Measurements from ENCODE around the gene CCDC57. TPM values are rescaled to one million over a fixed set of nuclear protein-coding genes. Genes with fewer than 3 reads are reported as not detected.

Gene CCDC57
- total and polyA plus RNA-seq, 2 of the 8 experiments (the other 6 are each of a cell fraction or from before 2014, with no cell fraction given): 8.4 to 12.9 TPM

DNA sequence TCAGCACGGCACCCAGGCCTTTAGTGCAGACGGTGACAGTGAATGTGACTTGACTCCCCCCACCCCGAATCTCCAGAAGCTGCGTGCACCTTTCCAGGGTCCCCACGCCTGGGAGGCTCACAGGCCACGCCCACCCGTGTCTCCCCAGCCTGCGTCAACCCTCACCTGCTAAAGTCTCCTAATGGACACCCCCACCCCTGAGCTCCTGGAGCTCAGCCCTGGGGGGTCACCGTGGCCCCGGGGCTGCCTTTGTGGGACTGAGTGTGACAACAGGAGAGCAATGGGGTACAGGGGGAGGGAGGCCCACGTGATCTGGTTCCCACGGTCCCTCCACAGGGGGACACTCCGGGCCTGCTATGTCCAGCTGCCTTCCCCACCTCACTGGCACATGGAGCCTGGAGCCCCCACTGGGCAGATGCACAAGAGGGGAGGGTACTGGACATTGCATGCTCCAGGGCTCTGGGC lies 107.2 kb downstream of the CCDC57 start:
- POLR2A ChIA-PET (ENCODE audit: partially characterized antibody): interaction anchor here (0.8 to 2.7 kb wide), 9 partner anchors 10 to 178 kb away, joined by 3 to 13 read pairs (median 4); partner anchors contain the start of genes CENPX, MAFG and RAC3
- peaks cover 0 to 55% (median 46%) of the 10 kb centered on the region in 4 experiments; a peak in 6 of 7 replicates for H3K4me1 ChIP-seq (replicated peaks in 1 of 4; ENCODE audit: control insufficient read depth in 3 of 4, insufficient read depth in 4 of 4, low read length in 3 of 4)
- no peaks in the 10 kb centered on the region for H3K27me3 ChIP-seq (replicated peaks in 1 of 4; ENCODE audit: control insufficient read depth in 3 of 4, extremely low read depth in 1 of 4, insufficient read depth in 3 of 4, low read length in 3 of 4)
- H3K27ac ChIP-seq (ENCODE audit: low read depth, low read length): no peak overlapping the region
- H4K8ac ChIP-seq (ENCODE audit: extremely low read depth, insufficient read depth, low read length): no peak overlapping the region
- H3K79me2 ChIP-seq (ENCODE audit: control insufficient read depth in 1 of 2, insufficient read depth in 2 of 2, low read length in 2 of 2): no peaks in the 10 kb centered on the region
- WGBS, 2 experiments (ENCODE audit: extremely low coverage in 1 of 2, insufficient coverage in 1 of 2, insufficient read length in 1 of 2, insufficient replicate concordance in 2 of 2, low coverage in 1 of 2, low lambda C conversion rate in 2 of 2, missing lambda C conversion rate in 1 of 2): 87% methylated on average over 12 of the region's 13 CpGs; no CpG with 5 or more reads in 1 of the 2 experiments
- H3K23me2 ChIP-seq (ENCODE audit: low read depth, low read length): no peaks in the 10 kb centered on the region
- no peak overlapping the region; the same call in 1 of the 2 replicates for H3K18ac ChIP-seq (ENCODE audit: extremely low read depth, low read length)
- no peak overlapping the region for H3K14ac ChIP-seq (ENCODE audit: insufficient read length)
- peaks cover 0 to 2% of the 10 kb centered on the region in 2 experiments for H4K20me1 ChIP-seq (replicated peaks in 1 of 2; ENCODE audit: control insufficient read depth in 1 of 2, insufficient read depth in 2 of 2, low read length in 2 of 2)
- FAIRE-seq (no peak), DNase-seq (ENCODE audit: low read depth in 1 of 2, low spot score in 2 of 2) (peak in 1 of 2 experiments; percentile 47)
- 0 out of 4 replicates have a peak overlapping the region, but pooled peaks have one; percentile 2 to 28 for H3K4me2 ChIP-seq (ENCODE audit: insufficient read depth in 1 of 2, low read depth in 2 of 2, low read length in 2 of 2)
- no peak for TF ChIP-seq PHF8 (conservative IDR thresholded peaks at IDR 0.05; ENCODE audit: low read depth, low read length)
- TF ChIP-seq, protein P1, sequence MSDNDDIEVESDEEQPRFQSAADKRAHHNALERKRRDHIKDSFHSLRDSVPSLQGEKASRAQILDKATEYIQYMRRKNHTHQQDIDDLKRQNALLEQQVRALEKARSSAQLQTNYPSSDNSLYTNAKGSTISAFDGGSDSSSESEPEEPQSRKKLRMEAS (IDR thresholded peaks at IDR 0.05): no peak
- no peak for TF ChIP-seq KDM5A (IDR thresholded peaks at IDR 0.05; ENCODE audit: low read length)
- TF ChIP-seq TAF1 (IDR thresholded peaks at IDR 0.05; ENCODE audit: low read depth, low read length): no peak
- TF ChIP-seq EZH2 (IDR thresholded peaks at IDR 0.05; ENCODE audit: low read depth, low read length, severe bottlenecking): no peak
- no peak for TF ChIP-seq RFX5 (IDR thresholded peaks at IDR 0.05; ENCODE audit: borderline replicate concordance, low read depth, low read length)
- no peak for TF ChIP-seq HDAC6 (IDR thresholded peaks at IDR 0.05; ENCODE audit: low read depth, low read length)
- TF ChIP-seq CBX5 (IDR thresholded peaks at IDR 0.05; ENCODE audit: low read depth, low read length): no peak
- no peak for TF ChIP-seq SIX5 (IDR thresholded peaks at IDR 0.05; ENCODE audit: low read depth, low read length)
- no peak for TF ChIP-seq MAFK (IDR thresholded peaks at IDR 0.05; ENCODE audit: low read depth, low read length)
- TF ChIP-seq JUN (IDR thresholded peaks at IDR 0.05; ENCODE audit: low read depth, low read length): no peak
- 0 out of 2 replicates have a peak overlapping the region, but pooled peaks have one; percentile 93 for H2BK15ac ChIP-seq (ENCODE audit: low read length)
- peak overlapping the region; percentile 81; the same call in 1 of the 2 replicates for H2BK12ac ChIP-seq (ENCODE audit: low read depth, low read length)
- no peak overlapping the region for H2AFZ ChIP-seq (ENCODE audit: low read length)
- 0 out of 2 replicates have a peak overlapping the region, but pooled peaks have one; percentile 57 for H2BK5ac ChIP-seq (ENCODE audit: low read depth, low read length)
- no peak overlapping the region for H3K4ac ChIP-seq (replicated peaks; ENCODE audit: insufficient read length, low read depth, low read length)
- CTCF ChIA-PET (ENCODE audit: partially characterized antibody): interaction anchor here (0.6 to 6.5 kb wide), 13 partner anchors 10 to 101 kb away, joined by 3 to 61 read pairs (median 5); partner anchors contain the start of gene DCXR
- H3K36me3 ChIP-seq (ENCODE audit: control insufficient read depth in 2 of 4, insufficient read depth in 4 of 4, low read length in 3 of 4): no peaks in the 10 kb centered on the region
- H2BK120ac ChIP-seq (replicated peaks; ENCODE audit: low read depth, low read length): no peak overlapping the region
- H2BK20ac ChIP-seq (ENCODE audit: low read length): 0 out of 2 replicates have a peak overlapping the region, but pooled peaks have one; percentile 61
- no peak overlapping the region for H3K9ac ChIP-seq (replicated peaks in 1 of 4; ENCODE audit: extremely low read depth in 1 of 4, low read depth in 3 of 4, low read length in 3 of 4)
- no peaks in the 10 kb centered on the region; the same call in none of the 2 replicates for H3K79me1 ChIP-seq (ENCODE audit: low read depth, low read length)
- no peaks in the 10 kb centered on the region for H3K9me3 ChIP-seq (ENCODE audit: insufficient read depth in 2 of 2, low read depth in 1 of 2, low read length in 1 of 2)
- no peak overlapping the region for H3K56ac ChIP-seq (replicated peaks; ENCODE audit: insufficient read length, low read depth, low read length)
- no peak overlapping the region for H4K5ac ChIP-seq (ENCODE audit: insufficient read length, low read depth, low read length)
- no peak overlapping the region for H3K23ac ChIP-seq (ENCODE audit: insufficient read length)
- no peak overlapping the region for H3K4me3 ChIP-seq (ENCODE audit: extremely low read depth in 1 of 4, insufficient read depth in 2 of 4, low read depth in 3 of 4, low read length in 4 of 4)
- H2AK5ac ChIP-seq (ENCODE audit: low read depth, low read length): 0 out of 2 replicates have a peak overlapping the region, but pooled peaks have one; percentile 1
- peak overlapping the region; percentile 34 for H4K91ac ChIP-seq (replicated peaks; ENCODE audit: insufficient read length, low read length)
